ENCODE data around the gene SNURF. TPM values are rescaled to one million over a fixed set of nuclear protein-coding genes. Genes with fewer than 3 reads are reported as not detected.

SNURF gene
- total RNA-seq, 1 experiment from 2014 or later, result 50.8 TPM

DNA sequence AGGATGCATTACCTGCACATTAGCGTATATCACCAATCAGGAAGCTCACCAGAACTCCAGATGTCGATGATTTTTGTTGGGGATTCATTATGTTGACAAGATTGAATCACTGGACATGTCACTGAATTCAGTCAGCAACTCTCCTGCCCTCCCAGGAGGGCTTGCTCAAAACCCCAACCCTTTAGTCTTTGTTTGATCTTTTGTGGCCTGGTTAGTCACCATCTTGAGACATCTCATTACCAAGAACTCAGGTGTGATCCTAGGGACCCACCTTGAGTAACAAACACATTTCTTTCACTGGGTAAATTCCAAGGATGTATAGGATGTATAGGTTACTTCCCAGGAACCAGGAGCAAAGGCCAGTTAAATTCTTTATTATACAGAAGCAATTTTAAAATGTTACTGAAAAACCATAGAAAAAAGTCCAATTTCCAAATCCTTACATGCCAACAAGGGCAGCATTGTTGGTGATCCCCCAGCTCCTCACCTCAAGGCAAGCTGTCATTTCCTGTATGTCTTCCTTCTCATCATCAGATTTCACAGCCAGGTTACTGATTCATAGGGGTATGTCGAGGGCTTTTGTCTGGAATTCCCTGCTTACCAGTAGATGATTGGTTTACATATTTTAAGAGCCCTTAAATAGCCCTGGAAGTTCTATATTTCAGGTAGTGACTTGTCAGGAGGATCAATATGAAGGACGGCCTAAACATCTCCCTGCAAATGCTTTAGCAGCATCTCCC lies 11.7 kb downstream of the SNURF start:
- TF ChIP-seq ZNF138 (CRISPR knock-in tag; conservative IDR thresholded peaks at IDR 0.05) (no peak), NFYB (CRISPR knock-in tag; conservative IDR thresholded peaks at IDR 0.05; ENCODE audit: low read depth) (no peak), ZNF121 (CRISPR knock-in tag; IDR thresholded peaks at IDR 0.05) (no peak), FOXP1 (CRISPR knock-in tag; IDR thresholded peaks at IDR 0.05; ENCODE audit: borderline replicate concordance) (no peak), RELA (CRISPR knock-in tag; IDR thresholded peaks at IDR 0.05; ENCODE audit: borderline replicate concordance) (no peak), CREB1 (CRISPR knock-in tag; IDR thresholded peaks at IDR 0.05) (no peak), ZNF281 (CRISPR knock-in tag; IDR thresholded peaks at IDR 0.05) (no peak), GRHL2 (CRISPR knock-in tag; IDR thresholded peaks at IDR 0.05; ENCODE audit: insufficient replicate concordance, severe bottlenecking) (no peak), TCF7 (CRISPR knock-in tag; IDR thresholded peaks at IDR 0.05; ENCODE audit: low read depth) (no peak), JUN (CRISPR knock-in tag; IDR thresholded peaks at IDR 0.05) (no peak), SP1 (CRISPR knock-in tag; conservative IDR thresholded peaks at IDR 0.05) (no peak), ATF1 (CRISPR knock-in tag; IDR thresholded peaks at IDR 0.05) (no peak)
- TF ChIP-seq, protein P1, sequence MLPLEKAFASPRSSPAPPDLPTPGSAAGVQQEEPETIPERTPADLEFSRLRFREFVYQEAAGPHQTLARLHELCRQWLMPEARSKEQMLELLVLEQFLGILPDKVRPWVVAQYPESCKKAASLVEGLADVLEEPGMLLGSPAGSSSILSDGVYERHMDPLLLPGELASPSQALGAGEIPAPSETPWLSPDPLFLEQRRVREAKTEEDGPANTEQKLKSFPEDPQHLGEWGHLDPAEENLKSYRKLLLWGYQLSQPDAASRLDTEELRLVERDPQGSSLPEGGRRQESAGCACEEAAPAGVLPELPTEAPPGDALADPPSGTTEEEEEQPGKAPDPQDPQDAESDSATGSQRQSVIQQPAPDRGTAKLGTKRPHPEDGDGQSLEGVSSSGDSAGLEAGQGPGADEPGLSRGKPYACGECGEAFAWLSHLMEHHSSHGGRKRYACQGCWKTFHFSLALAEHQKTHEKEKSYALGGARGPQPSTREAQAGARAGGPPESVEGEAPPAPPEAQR (CRISPR knock-in tag; IDR thresholded peaks at IDR 0.05), result no peak
- Mint-ChIP-seq H3K27ac (peak overlapping the region; percentile 55; the same call in 1 of the 2 replicates), H3K36me3 (peaks cover 90% of the 10 kb centered on the region), H3K9me3 (peaks cover 17% of the 10 kb centered on the region), H3K4me1 (peaks cover 43% of the 10 kb centered on the region), H3K4me3 (no peak overlapping the region), H3K27me3 (ENCODE audit: low read depth) (peaks cover 2% of the 10 kb centered on the region; the same call in 1 of the 2 replicates)
- no peak for DNase-seq (ENCODE audit: low spot score)
- CTCF ChIA-PET, result interaction anchor here (0.7 kb wide), 1 partner anchor 11 kb away, joined by 3 read pairs; no protein-coding TSS in a partner anchor
- POLR2A ChIA-PET, result interaction anchor here (2.2 kb wide), 1 partner anchor 10 kb away, joined by 9 read pairs; no protein-coding TSS in a partner anchor
- no peak for ATAC-seq

DNA sequence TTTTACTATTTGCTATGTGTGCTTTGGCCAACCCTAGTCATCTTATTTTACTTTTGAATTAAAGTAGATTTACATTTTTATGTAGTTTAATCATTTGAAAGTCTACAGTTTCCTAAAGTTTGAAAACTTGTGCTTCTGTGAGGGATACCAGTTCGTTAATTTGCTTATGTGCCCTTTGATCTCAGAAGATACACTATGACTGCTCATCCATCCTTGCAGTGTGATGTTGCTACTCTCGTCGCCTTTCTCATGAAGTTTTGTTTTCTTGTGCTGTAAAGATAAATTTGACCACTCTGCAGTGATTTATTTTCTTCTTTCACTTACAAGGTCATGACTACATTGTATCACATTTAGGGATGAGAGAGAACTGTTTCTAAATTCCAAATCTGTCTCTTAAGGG lies 16.3 kb downstream of the SNURF start:
- CTCF ChIA-PET, result no interaction called here
- peaks cover 89% of the 10 kb centered on the region for H3K36me3 Mint-ChIP-seq
- H3K4me3 Mint-ChIP-seq, result no peak overlapping the region

More for the DNA sequence above, 16.3 kb downstream of the SNURF start:
- H3K4me1 Mint-ChIP-seq, result peaks cover 34% of the 10 kb centered on the region
- ATAC-seq, result no peak
- DNase-seq (ENCODE audit: low spot score), result no peak
- H3K9me3 Mint-ChIP-seq, result peaks cover 24% of the 10 kb centered on the region
- peak overlapping the region; percentile 77; the same call in 1 of the 2 replicates for H3K27ac Mint-ChIP-seq
- peaks cover 2% of the 10 kb centered on the region; the same call in 1 of the 2 replicates for H3K27me3 Mint-ChIP-seq (ENCODE audit: low read depth)
- POLR2A ChIA-PET, result no interaction called here
- TF ChIP-seq ZNF317 (CRISPR knock-in tag; IDR thresholded peaks at IDR 0.05; ENCODE audit: borderline replicate concordance, low read depth) (no peak), NFATC4 (CRISPR knock-in tag; IDR thresholded peaks at IDR 0.05) (no peak), CREB1 (CRISPR knock-in tag; IDR thresholded peaks at IDR 0.05) (no peak), JAZF1 (CRISPR knock-in tag; IDR thresholded peaks at IDR 0.05) (no peak), PRDM15 (CRISPR knock-in tag; IDR thresholded peaks at IDR 0.05) (no peak), NFE2L1 (CRISPR knock-in tag; IDR thresholded peaks at IDR 0.05) (no peak)
- TF ChIP-seq, protein P2, sequence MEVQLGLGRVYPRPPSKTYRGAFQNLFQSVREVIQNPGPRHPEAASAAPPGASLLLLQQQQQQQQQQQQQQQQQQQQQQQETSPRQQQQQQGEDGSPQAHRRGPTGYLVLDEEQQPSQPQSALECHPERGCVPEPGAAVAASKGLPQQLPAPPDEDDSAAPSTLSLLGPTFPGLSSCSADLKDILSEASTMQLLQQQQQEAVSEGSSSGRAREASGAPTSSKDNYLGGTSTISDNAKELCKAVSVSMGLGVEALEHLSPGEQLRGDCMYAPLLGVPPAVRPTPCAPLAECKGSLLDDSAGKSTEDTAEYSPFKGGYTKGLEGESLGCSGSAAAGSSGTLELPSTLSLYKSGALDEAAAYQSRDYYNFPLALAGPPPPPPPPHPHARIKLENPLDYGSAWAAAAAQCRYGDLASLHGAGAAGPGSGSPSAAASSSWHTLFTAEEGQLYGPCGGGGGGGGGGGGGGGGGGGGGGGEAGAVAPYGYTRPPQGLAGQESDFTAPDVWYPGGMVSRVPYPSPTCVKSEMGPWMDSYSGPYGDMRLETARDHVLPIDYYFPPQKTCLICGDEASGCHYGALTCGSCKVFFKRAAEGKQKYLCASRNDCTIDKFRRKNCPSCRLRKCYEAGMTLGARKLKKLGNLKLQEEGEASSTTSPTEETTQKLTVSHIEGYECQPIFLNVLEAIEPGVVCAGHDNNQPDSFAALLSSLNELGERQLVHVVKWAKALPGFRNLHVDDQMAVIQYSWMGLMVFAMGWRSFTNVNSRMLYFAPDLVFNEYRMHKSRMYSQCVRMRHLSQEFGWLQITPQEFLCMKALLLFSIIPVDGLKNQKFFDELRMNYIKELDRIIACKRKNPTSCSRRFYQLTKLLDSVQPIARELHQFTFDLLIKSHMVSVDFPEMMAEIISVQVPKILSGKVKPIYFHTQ (CRISPR knock-in tag; IDR thresholded peaks at IDR 0.05), result peak; percentile 65; the same call in 1 of the 2 replicates

Measured in WTC11 (cell line).